Breast epithelium (tissue), 4 donors: Measurements from ENCODE around the gene TPSG1. TPM values are rescaled to one million over a fixed set of nuclear protein-coding genes. Genes with fewer than 3 reads are reported as not detected.
A peak's percentile ranks its signal among the peaks of the same experiment; 100 is the strongest.
"Not testable (repeated sequence)": the region's sequence is repeated elsewhere in the genome, so short reads cannot be mapped to it uniquely, and the experiment has no call there.

Experiments
- DNase-seq, 2 donors: peaks; one replicate each; pipeline ENCODE4 v3.0.0-alpha.2; 2019; ENCODE audit warnings: low spot score in 2 of 2
- H3K27ac ChIP-seq, 2 donors: fragments of 200-600 bp; sonication (generic) in 1 of 2; one replicate each; pipeline ENCODE4 v1.5.1; 2016 to 2019; ENCODE audit warnings: mild to moderate bottlenecking in 1 of 2
- H3K27me3 ChIP-seq, 2 donors: fragments of 200-600 bp; sonication (generic) in 1 of 2; one replicate each; pipeline versions ENCODE4 v1.5.1 to v1.6.0; 2017 to 2019; ENCODE audit warnings: control low read depth in 1 of 2, mild to moderate bottlenecking in 1 of 2
- H3K36me3 ChIP-seq: fragments of 200-600 bp; one replicate; pipeline ENCODE4 v1.5.1; 2019
- H3K4me1 ChIP-seq, 2 donors: fragments of 200-600 bp; sonication (generic); one replicate each; pipeline ENCODE4 v1.5.1; 2016 to 2019; ENCODE audit warnings: control low read depth in 1 of 2
- H3K4me3 ChIP-seq, 3 donors: fragments of 200-600 bp; sonication (generic); 1 replicate in 2 of 3; 2 replicates in 1 of 3; pipeline ENCODE4 v1.5.1; 2016 to 2019; ENCODE audit warnings: mild to moderate bottlenecking in 3 of 3, moderate library complexity in 2 of 3
- H3K9me3 ChIP-seq, 2 donors: fragments of 200-600 bp; sonication (generic) in 1 of 2; one replicate each; pipeline ENCODE4 v1.5.1; 2016 to 2019; ENCODE audit warnings: control low read depth in 1 of 2
- POLR2A ChIP-seq: fragments of 450-650 bp; IDR thresholded peaks from one replicate; pipeline ENCODE4 v1.6.1; 2016; ENCODE audit warnings: antibody characterized with exemption, mild to moderate bottlenecking, moderate library complexity
- POLR2AphosphoS5 ChIP-seq, 3 donors: sonication (generic); formaldehyde crosslinking; IDR thresholded peaks; one replicate each; pipeline ENCODE4 v1.6.1; 2017; ENCODE audit warnings: antibody characterized with exemption in 3 of 3
- intact Hi-C: fragments of 100-400 bp; cut with DNase I; formaldehyde crosslinking; loops from one replicate; pipeline ENCODE4 v1.15.1; 2023; ENCODE audit warnings: low total_unique reads
- total RNA-seq, 3 donors: library from RNA; depleted of rRNA; stranded (reverse); fragments of >200 nt; gene quantifications; one replicate each; pipeline ENCODE4 v1.1.0, GENCODE V29; 2016
- TF ChIP-seq, protein P1 (sequence below), 3 donors: fragments of 450-650 bp; IDR thresholded peaks; one replicate each; pipeline ENCODE4 v1.5.1; 2016 to 2017; ENCODE audit warnings: antibody characterized with exemption in 3 of 3, mild to moderate bottlenecking in 3 of 3, moderate library complexity in 3 of 3

Gene TPSG1
- total RNA-seq, result 1 to 10 TPM in 1 of 3 donors, under 1 TPM in 1, not detected in 1; 0.73 to 1.8 TPM

- DNase-seq, result no peak
- TF ChIP-seq, protein P1, sequence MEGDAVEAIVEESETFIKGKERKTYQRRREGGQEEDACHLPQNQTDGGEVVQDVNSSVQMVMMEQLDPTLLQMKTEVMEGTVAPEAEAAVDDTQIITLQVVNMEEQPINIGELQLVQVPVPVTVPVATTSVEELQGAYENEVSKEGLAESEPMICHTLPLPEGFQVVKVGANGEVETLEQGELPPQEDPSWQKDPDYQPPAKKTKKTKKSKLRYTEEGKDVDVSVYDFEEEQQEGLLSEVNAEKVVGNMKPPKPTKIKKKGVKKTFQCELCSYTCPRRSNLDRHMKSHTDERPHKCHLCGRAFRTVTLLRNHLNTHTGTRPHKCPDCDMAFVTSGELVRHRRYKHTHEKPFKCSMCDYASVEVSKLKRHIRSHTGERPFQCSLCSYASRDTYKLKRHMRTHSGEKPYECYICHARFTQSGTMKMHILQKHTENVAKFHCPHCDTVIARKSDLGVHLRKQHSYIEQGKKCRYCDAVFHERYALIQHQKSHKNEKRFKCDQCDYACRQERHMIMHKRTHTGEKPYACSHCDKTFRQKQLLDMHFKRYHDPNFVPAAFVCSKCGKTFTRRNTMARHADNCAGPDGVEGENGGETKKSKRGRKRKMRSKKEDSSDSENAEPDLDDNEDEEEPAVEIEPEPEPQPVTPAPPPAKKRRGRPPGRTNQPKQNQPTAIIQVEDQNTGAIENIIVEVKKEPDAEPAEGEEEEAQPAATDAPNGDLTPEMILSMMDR (IDR thresholded peaks at IDR 0.05), result no peak
- TF ChIP-seq POLR2A, result no peak
- TF ChIP-seq POLR2AphosphoS5 (IDR thresholded peaks at IDR 0.05), result no peak
- intact Hi-C loops, result no loop called here
- H3K4me1 ChIP-seq, result no peaks in the 10 kb centered on the region
- H3K36me3 ChIP-seq, result no peaks in the 10 kb centered on the region
- H3K27me3 ChIP-seq, result peaks cover 0 to 33% of the 10 kb centered on the region in 2 donors
- no peak within 1 kb of the TSS for H3K27ac ChIP-seq
- no peak within 1 kb of the TSS for H3K4me3 ChIP-seq
- H3K9me3 ChIP-seq, result no peaks in the 10 kb centered on the region
Measured at GRCh38 chr16:1225051-1225451, at the start of gene TPSG1. Gene TPSG1 (minus strand): TSS chr16:1225268. CDS start chr16:1225252, 16 bp downstream.

DNA sequence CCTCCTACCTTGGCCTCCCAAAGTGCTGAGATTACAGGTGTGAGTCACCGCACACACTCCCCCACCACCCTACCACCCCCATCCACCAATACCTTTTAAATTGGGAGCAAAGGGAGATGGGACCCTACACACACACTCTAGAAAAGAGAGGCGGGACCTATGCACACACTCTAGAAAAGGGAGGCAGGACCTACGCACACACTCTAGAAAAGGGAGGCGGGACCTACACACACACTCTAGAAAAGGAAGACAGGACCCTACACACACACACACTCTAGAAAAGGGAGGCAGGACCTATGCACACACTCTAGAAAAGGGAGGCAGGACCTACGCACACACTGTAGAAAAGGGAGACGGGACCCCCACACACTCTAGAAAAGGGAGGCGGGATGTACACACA lies 49.7 kb upstream of the TPSG1 start:
- Histone ChIP-seq H3K27ac (no peak overlapping the region), H3K27me3 (peaks cover 0 to 44% of the 10 kb centered on the region in 2 donors), H3K36me3 (no peaks in the 10 kb centered on the region), H3K4me1 (no peaks in the 10 kb centered on the region), H3K9me3 (no peaks in the 10 kb centered on the region), H3K4me3 (no peak overlapping the region)
- no peak for DNase-seq
- intact Hi-C loops, result no loop called here
- TF ChIP-seq POLR2AphosphoS5 (IDR thresholded peaks at IDR 0.05) (no peak), POLR2A (no peak)
- TF ChIP-seq, protein P1 (IDR thresholded peaks at IDR 0.05), result no peak

GRCh38 chr16:1273816-1274215 lies 48.7 kb upstream of the TPSG1 start:
- H3K9me3 ChIP-seq, result no peaks in the 10 kb centered on the region
- TF ChIP-seq POLR2A (no peak), POLR2AphosphoS5 (IDR thresholded peaks at IDR 0.05) (no peak)
- TF ChIP-seq, protein P1 (IDR thresholded peaks at IDR 0.05), result no peak
- DNase-seq, result no peak
- no peaks in the 10 kb centered on the region for H3K36me3 ChIP-seq
- no peak overlapping the region for H3K27ac ChIP-seq
- H3K27me3 ChIP-seq, result peaks cover 0 to 34% of the 10 kb centered on the region in 2 donors
- no peaks in the 10 kb centered on the region for H3K4me1 ChIP-seq
- intact Hi-C loops, result no loop called here
- H3K4me3 ChIP-seq, result no peak overlapping the region

GRCh38 chr16:1272453-1273198 lies 47.6 kb upstream of the TPSG1 start:
- Histone ChIP-seq H3K36me3 (no peaks in the 10 kb centered on the region), H3K9me3 (no peaks in the 10 kb centered on the region), H3K4me3 (no peak overlapping the region), H3K4me1 (no peaks in the 10 kb centered on the region), H3K27ac (no peak overlapping the region), H3K27me3 (peaks cover 0 to 24% of the 10 kb centered on the region in 2 donors)
- no peak for DNase-seq
- no peak for TF ChIP-seq POLR2A
- no peak for TF ChIP-seq POLR2AphosphoS5 (IDR thresholded peaks at IDR 0.05)
- TF ChIP-seq, protein P1 (IDR thresholded peaks at IDR 0.05), result no peak
- intact Hi-C loops, result no loop called here

DNA sequence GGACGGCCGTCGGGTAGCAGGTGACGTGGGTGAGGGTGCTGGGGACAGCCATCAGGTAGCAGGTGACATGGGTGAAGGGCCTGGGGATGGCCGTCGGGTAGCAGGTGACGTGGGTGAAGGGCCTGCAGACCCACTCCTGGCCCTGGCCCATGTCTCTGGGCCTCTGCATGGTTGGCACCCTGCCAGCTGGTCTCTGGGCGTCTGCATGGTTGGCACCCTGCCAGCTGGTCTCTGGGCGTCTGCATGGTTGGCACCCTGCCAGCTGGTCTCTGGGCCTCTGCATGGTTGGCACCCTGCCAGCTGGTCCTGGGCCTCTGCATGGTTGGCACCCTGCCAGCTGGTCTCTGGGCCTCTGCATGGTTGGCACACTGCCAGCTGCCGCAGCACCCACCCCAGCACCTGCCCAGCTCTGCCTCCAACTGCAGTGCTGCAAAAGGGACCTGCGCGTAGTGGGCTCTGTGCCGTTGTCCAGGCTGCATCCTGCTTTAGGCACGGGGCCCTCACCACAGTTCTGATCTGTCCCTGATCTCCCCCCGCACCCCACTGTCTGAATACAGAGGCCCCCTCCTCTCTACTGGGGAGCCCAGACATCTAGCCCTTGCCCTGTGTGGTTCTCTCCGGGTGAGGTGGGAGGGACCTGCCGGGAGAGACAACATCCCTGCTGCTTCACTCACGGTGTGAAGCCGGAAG lies 46.8 kb upstream of the TPSG1 start:
- peaks cover 0 to 16% of the 10 kb centered on the region in 2 donors for H3K27me3 ChIP-seq

More for the DNA sequence above, 46.8 kb upstream of the TPSG1 start:
- H3K36me3 ChIP-seq, H3K4me1 ChIP-seq, intact Hi-C loops, H3K4me3 ChIP-seq, H3K9me3 ChIP-seq, H3K27ac ChIP-seq: not testable (repeated sequence)
- peak; percentile 26 to 76 for DNase-seq
